ENCODE data around the gene CDKAL1.

CDKAL1 gene

DNA sequence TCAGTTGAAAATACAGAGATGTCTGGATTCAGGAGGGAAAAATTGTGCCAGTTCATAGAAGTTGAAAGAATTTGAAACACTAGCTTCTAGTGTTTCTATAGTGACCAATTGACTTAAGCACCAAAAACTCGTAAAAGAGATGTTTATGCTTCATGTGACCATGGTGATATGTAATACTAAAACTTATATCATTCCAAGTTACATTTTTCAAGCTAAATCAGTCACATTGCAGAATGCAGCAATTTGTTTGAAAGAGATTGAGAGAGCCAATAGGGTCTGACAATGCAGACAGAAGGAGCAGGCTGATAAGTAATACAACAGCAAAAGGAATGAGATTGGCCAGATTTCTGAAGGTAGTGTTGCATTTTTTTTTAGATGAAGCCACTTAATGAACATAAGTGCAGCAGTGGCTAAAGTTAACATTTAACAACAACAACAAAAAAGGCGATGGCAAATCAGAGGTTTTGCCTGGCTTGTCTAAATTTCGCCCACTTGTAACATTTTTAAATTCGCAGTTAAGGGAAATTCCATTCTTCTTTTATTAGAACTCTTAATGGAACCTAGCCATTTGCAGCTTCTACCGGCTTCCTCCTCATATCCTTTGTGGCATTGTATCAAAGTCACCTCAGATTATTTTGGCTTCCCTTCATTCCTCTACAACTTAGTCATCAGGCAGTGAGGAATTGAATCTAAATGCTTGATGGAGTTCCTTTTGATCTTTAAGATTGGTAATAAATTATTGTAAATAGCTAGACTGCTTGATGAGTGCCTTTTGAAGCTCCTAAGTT lies 575.3 kb downstream of the CDKAL1 start:
- H3K27me3 Mint-ChIP-seq = no peaks in the 10 kb centered on the region
- H3K9me3 Mint-ChIP-seq = no peaks in the 10 kb centered on the region
- peak overlapping the region in 1 of 2 donors; percentile 46 for H3K4me3 Mint-ChIP-seq
- ATAC-seq (replicated peaks) = peak; percentile 36 to 42
- H3K36me3 Mint-ChIP-seq = peaks cover 8 to 13% of the 10 kb centered on the region in 2 donors
- no peak overlapping the region for H3K27ac Mint-ChIP-seq
- H3K4me1 Mint-ChIP-seq = peaks cover 17 to 33% of the 10 kb centered on the region in 2 donors
- DNase-seq = no peak

DNA sequence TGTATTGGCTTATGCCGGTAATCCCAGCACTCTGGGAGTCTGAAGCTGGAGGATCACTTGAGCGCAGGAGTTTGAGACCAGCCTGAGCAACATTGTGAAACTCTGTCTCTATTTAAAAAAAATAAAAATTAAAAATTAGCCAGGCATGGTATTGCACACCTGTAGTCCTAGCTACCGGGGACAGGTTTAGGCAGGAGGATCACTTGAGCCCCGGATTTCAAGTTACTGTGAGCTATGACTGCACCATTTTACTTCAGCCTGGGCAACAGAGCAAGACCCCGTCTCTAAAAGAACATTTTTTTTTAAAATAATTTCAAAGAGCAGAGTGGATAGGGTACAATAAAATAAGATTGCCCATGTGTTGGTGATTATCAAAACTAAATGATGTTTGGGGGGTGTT lies 576.4 kb downstream of the CDKAL1 start:
- ATAC-seq (replicated peaks) (no peak), DNase-seq (no peak)
- H3K27me3 Mint-ChIP-seq = no peaks in the 10 kb centered on the region
- peaks cover 14 to 27% of the 10 kb centered on the region in 2 donors for H3K4me1 Mint-ChIP-seq
- no peaks in the 10 kb centered on the region for H3K9me3 Mint-ChIP-seq
- H3K36me3 Mint-ChIP-seq = peaks cover 6 to 13% of the 10 kb centered on the region in 2 donors
- no peak overlapping the region for H3K4me3 Mint-ChIP-seq
- no peak overlapping the region for H3K27ac Mint-ChIP-seq

DNA sequence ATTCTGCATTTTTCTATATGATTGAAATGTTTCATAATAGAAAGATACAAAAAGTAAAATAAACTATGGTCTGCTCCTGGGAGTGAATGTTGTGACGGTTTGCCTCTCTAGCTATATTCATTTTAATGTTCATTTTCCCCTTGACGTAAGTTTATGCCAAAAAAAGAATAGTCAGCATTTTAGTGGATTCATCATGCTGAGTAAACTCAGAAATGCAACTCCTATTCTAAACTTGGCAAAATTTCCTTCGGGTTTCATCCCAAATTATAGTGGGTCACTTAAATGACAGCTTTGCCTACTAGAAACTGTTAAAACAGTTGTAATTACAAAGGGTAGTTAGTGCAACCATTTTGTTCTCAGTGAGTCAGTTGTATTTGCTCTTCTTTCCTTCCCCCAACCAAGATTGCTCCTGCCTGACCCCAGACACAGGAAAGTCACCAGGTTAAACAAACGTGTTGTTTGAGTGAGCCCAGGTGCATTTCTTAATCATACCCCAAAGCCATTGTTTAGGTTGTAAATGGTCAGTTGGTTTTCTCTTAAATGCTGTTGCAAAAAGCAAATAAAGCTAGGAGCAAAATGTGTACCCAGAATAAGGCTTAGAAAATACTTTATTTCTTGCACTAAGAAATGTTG lies 577.0 kb downstream of the CDKAL1 start:
- peaks cover 14 to 27% of the 10 kb centered on the region in 2 donors for H3K4me1 Mint-ChIP-seq
- H3K36me3 Mint-ChIP-seq = peaks cover 6 to 13% of the 10 kb centered on the region in 2 donors
- H3K27me3 Mint-ChIP-seq = no peaks in the 10 kb centered on the region
- ATAC-seq (replicated peaks) = no peak
- no peaks in the 10 kb centered on the region for H3K9me3 Mint-ChIP-seq
- H3K4me3 Mint-ChIP-seq = no peak overlapping the region
- no peak overlapping the region for H3K27ac Mint-ChIP-seq
- DNase-seq = no peak

GRCh38 chr6:21115111-21115510 lies 580.9 kb downstream of the CDKAL1 start:
- ATAC-seq (replicated peaks) = no peak
- no peaks in the 10 kb centered on the region for H3K9me3 Mint-ChIP-seq
- peaks cover 7 to 10% of the 10 kb centered on the region in 2 donors for H3K36me3 Mint-ChIP-seq

GRCh38 chr6:21116736-21117135 lies 582.5 kb downstream of the CDKAL1 start:
- DNase-seq (no peak), ATAC-seq (replicated peaks) (no peak)
- H3K4me1 Mint-ChIP-seq = peaks cover 6 to 7% of the 10 kb centered on the region in 2 donors
- H3K27ac Mint-ChIP-seq = no peak overlapping the region
- H3K27me3 Mint-ChIP-seq = no peaks in the 10 kb centered on the region
- H3K36me3 Mint-ChIP-seq = peaks cover 6 to 7% of the 10 kb centered on the region in 2 donors
- no peak overlapping the region for H3K4me3 Mint-ChIP-seq
- no peaks in the 10 kb centered on the region for H3K9me3 Mint-ChIP-seq

More at GRCh38 chr6:21115111-21115510, 580.9 kb downstream of the CDKAL1 start:
- H3K4me1 Mint-ChIP-seq = peaks cover 15 to 17% of the 10 kb centered on the region in 2 donors
- H3K27ac Mint-ChIP-seq = no peak overlapping the region
- H3K27me3 Mint-ChIP-seq = no peaks in the 10 kb centered on the region
- no peak overlapping the region for H3K4me3 Mint-ChIP-seq
- no peak for DNase-seq

- H3K36me3 Mint-ChIP-seq = peaks cover 6 to 7% of the 10 kb centered on the region in 2 donors
- ATAC-seq (replicated peaks) (no peak), DNase-seq (no peak)
- no peak overlapping the region for H3K27ac Mint-ChIP-seq
- H3K9me3 Mint-ChIP-seq = no peaks in the 10 kb centered on the region
- H3K4me3 Mint-ChIP-seq = no peak overlapping the region
- no peaks in the 10 kb centered on the region for H3K27me3 Mint-ChIP-seq
- peaks cover 0 to 3% of the 10 kb centered on the region in 2 donors for H3K4me1 Mint-ChIP-seq
Observed at GRCh38 chr6:21118216-21118780, 584.0 kb downstream of the CDKAL1 start.

DNA sequence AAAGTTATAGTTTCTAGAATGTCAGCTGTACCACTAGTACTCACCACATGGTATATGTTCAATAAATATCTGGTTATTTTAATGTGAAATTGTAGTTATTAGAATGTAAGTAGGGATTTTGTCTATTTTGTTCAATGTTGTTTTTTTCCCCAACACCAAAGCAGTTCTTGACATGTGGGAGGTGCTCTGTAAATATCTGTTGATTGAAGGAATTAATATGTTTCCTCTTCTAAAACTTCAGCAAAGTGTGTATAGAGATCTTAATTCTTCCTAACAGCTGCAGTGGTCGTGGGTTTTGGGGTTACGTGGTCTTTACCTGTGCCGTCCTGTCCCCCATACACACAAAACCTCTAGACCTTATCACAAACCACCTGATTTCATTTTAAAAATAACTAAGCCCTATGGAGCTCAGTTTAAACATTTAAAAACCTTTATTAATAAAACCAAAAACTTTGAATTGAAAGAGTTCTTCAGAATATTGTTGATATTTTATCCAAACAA lies 587.4 kb downstream of the CDKAL1 start:
- H3K36me3 Mint-ChIP-seq = peaks cover 9 to 17% of the 10 kb centered on the region in 2 donors
- no peaks in the 10 kb centered on the region for H3K27me3 Mint-ChIP-seq
- peaks cover 0 to 3% of the 10 kb centered on the region in 2 donors for H3K4me1 Mint-ChIP-seq
- DNase-seq (no peak), ATAC-seq (replicated peaks) (no peak)
- H3K27ac Mint-ChIP-seq = no peak overlapping the region
- peaks cover 0 to 1% of the 10 kb centered on the region in 2 donors for H3K9me3 Mint-ChIP-seq
- H3K4me3 Mint-ChIP-seq = no peak overlapping the region

GRCh38 chr6:21123507-21124436 lies 589.5 kb downstream of the CDKAL1 start:
- ATAC-seq (replicated peaks) (no peak), DNase-seq (no peak)
- Mint-ChIP-seq H3K4me3 (no peak overlapping the region), H3K27ac (no peak overlapping the region), H3K9me3 (peaks cover 0 to 1% of the 10 kb centered on the region in 2 donors), H3K36me3 (peaks cover 10 to 17% of the 10 kb centered on the region in 2 donors), H3K4me1 (peaks cover 0 to 3% of the 10 kb centered on the region in 2 donors), H3K27me3 (no peaks in the 10 kb centered on the region)

- H3K4me3 Mint-ChIP-seq = no peak overlapping the region
- ATAC-seq (replicated peaks) (no peak), DNase-seq (no peak)
- peaks cover 9 to 17% of the 10 kb centered on the region in 2 donors for H3K36me3 Mint-ChIP-seq
- H3K27ac Mint-ChIP-seq = no peak overlapping the region
- peaks cover 0 to 2% of the 10 kb centered on the region in 2 donors for H3K4me1 Mint-ChIP-seq
- peaks cover 0 to 1% of the 10 kb centered on the region in 2 donors for H3K9me3 Mint-ChIP-seq
- no peaks in the 10 kb centered on the region for H3K27me3 Mint-ChIP-seq
Observed at GRCh38 chr6:21128601-21129000, 594.3 kb downstream of the CDKAL1 start.

GRCh38 chr6:21131406-21131805 lies 597.1 kb downstream of the CDKAL1 start:
- Mint-ChIP-seq H3K4me1 (no peaks in the 10 kb centered on the region), H3K4me3 (no peak overlapping the region), H3K36me3 (peaks cover 1 to 6% of the 10 kb centered on the region in 2 donors), H3K9me3 (no peaks in the 10 kb centered on the region), H3K27me3 (no peaks in the 10 kb centered on the region), H3K27ac (peak overlapping the region; percentile 1)
- DNase-seq = no peak
- ATAC-seq (replicated peaks) = no peak

DNA sequence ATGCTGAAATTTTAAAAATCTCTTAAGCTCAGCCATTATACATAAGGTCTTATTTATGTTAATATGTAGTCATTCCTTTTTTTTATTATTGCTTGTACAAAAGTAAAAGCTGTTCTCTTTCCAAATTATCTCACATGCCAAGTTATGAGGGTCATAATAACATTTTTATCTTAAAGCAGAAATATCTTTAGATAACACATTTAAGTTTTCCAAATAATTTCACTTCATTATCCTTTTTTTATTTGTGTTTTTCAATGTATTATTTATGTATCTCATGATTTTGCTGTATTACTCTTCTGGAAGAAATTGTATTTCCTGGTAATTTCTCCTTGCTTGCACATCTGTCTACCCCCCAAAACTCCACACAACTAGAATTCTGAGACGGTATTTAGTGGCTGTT lies 598.2 kb downstream of the CDKAL1 start:
- Mint-ChIP-seq H3K9me3 (no peaks in the 10 kb centered on the region), H3K4me3 (no peak overlapping the region), H3K27me3 (no peaks in the 10 kb centered on the region), H3K36me3 (peaks cover 0 to 7% of the 10 kb centered on the region in 2 donors), H3K27ac (no peak overlapping the region), H3K4me1 (peaks cover 2 to 5% of the 10 kb centered on the region in 2 donors)
- ATAC-seq (replicated peaks) (no peak), DNase-seq (no peak)

- DNase-seq (no peak), ATAC-seq (replicated peaks) (no peak)
- Mint-ChIP-seq H3K4me3 (no peak overlapping the region), H3K4me1 (peaks cover 4 to 5% of the 10 kb centered on the region in 2 donors), H3K27ac (no peak overlapping the region), H3K27me3 (no peaks in the 10 kb centered on the region), H3K36me3 (peaks cover 0 to 7% of the 10 kb centered on the region in 2 donors), H3K9me3 (no peaks in the 10 kb centered on the region)
Observed at GRCh38 chr6:21132856-21133838, 598.9 kb downstream of the CDKAL1 start.

DNA sequence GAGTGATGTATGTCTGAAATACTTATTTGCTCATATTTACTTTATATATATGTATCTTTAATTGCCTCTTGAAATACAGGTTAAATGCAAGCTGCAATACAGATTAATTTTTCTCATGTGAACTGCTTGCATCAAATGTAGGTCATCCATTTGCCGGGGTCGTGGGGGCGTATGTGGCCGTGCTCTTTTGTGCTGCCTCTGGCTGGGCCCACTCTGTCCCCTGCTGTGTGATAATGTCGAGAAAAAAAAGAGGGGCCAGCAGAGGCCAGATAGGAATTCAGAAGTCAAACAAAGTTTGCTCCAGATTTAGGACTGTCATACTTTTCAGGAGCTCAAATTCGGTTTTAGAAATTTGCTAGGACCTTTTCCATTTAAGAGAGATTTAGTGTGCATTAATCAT lies 599.6 kb downstream of the CDKAL1 start:
- H3K4me1 Mint-ChIP-seq = peaks cover 4 to 5% of the 10 kb centered on the region in 2 donors
- no peaks in the 10 kb centered on the region for H3K27me3 Mint-ChIP-seq
- H3K36me3 Mint-ChIP-seq = peaks cover 0 to 10% of the 10 kb centered on the region in 2 donors

More for the DNA sequence above, 599.6 kb downstream of the CDKAL1 start:
- H3K27ac Mint-ChIP-seq = peak overlapping the region; percentile 57
- DNase-seq (no peak), ATAC-seq (replicated peaks) (no peak)
- H3K4me3 Mint-ChIP-seq = no peak overlapping the region
- H3K9me3 Mint-ChIP-seq = no peaks in the 10 kb centered on the region

Measured in stimulated activated naive B cell treated with anti-CD40 and anti-IgM and Interleukin-4, amounts not matched to agents 10 μg/mL and 1 μg/mL and 100 μg/mL, for 72 hours (primary cell).